Endothelial cell of umbilical vein (primary cell): ENCODE results near the gene PPIL6. TPM values are rescaled to one million over a fixed set of nuclear protein-coding genes. Genes with fewer than 3 reads are reported as not detected.

Source experiments
- BruUV-seq: library from RNA; stranded (reverse); fragments of 400-500 nt; replicated peaks from 2 replicates; lab custom pipeline; 2021; lab: Mats Ljungman, UMichigan
- CTCF ChIA-PET: fragments of 300-600, 350-600 bp; sonication (Branson Sonifier 250); formaldehyde crosslinking; loops from one replicate; lab custom pipeline; 2021; ENCODE audit warnings: antibody characterized with exemption, inconsistent platforms; lab: Charles Lee
- POLR2A ChIA-PET: fragments of 300-600, 350-600 bp; sonication (Branson Sonifier 250); formaldehyde crosslinking; loops from one replicate; lab custom pipeline; 2021; ENCODE audit warnings: antibody characterized with exemption, inconsistent platforms; lab: Charles Lee
- DNase-seq: peaks from one replicate; pipeline ENCODE4 v3.0.0-alpha.2; 2011; ENCODE audit warnings: low read depth, low spot score
- FAIRE-seq: peaks from 2 replicates; lab custom pipeline; 2011; peaks lifted over from hg19 to GRCh38; lab: Jason Lieb, UNC
- H2AFZ ChIP-seq: 2 replicates; pipeline ENCODE4 v1.6.0; 2012; ENCODE audit warnings: low read depth, low read length, control low read depth, inconsistent platforms
- H3K27ac ChIP-seq: 2 replicates; pipeline ENCODE4 v1.5.1; 2011; ENCODE audit warnings: low read depth, mild to moderate bottlenecking, control low read depth, low read length, moderate library complexity; ENCODE audit not compliant: insufficient read depth
- H3K27me3 ChIP-seq, 2 experiments: 2 replicates each; pipeline versions ENCODE4 v1.6.0 to v1.6.1; 2011; ENCODE audit warnings: low read length in 2 of 2, mixed read lengths in 1 of 2; ENCODE audit not compliant: control insufficient read depth in 2 of 2, insufficient read depth in 2 of 2
- H3K36me3 ChIP-seq, 2 experiments: 2 replicates in 1 of 2; 3 replicates in 1 of 2; pipeline ENCODE4 v1.5.1; 2011; ENCODE audit warnings: low read length in 2 of 2, mild to moderate bottlenecking in 1 of 2, moderate library complexity in 1 of 2; ENCODE audit not compliant: control insufficient read depth in 2 of 2, insufficient read depth in 2 of 2; ENCODE audit errors: extremely low read depth in 1 of 2
- H3K4me1 ChIP-seq: 3 replicates; pipeline ENCODE4 v1.5.1; 2011; ENCODE audit warnings: mild to moderate bottlenecking, low read length; ENCODE audit not compliant: control insufficient read depth, insufficient read depth; ENCODE audit errors: extremely low read depth
- H3K4me2 ChIP-seq: 2 replicates; pipeline ENCODE4 v1.6.1; 2011; ENCODE audit warnings: low read length, control low read depth, mixed read lengths; ENCODE audit not compliant: insufficient read depth
- H3K4me3 ChIP-seq, 3 experiments: fragments of 200-600 bp in 1 of 3; sonication (generic), shearing (Covaris generic) in 1 of 3; replicated peaks in 1 of 3; 2 replicates each; pipeline ENCODE4 v1.5.1; 2011 to 2016; ENCODE audit warnings: control low read depth in 3 of 3, low read length in 3 of 3, mild to moderate bottlenecking in 2 of 3, inconsistent platforms in 1 of 3, low read depth in 1 of 3, moderate library complexity in 1 of 3; ENCODE audit not compliant: insufficient read depth in 1 of 3
- H3K79me2 ChIP-seq: 2 replicates; pipeline ENCODE4 v1.6.0; 2012; ENCODE audit warnings: low read length, inconsistent platforms; ENCODE audit not compliant: control insufficient read depth, insufficient read depth
- H3K9ac ChIP-seq: replicated peaks from 2 replicates; pipeline ENCODE3; 2011; ENCODE audit warnings: low read length, control low read depth; ENCODE audit not compliant: insufficient read depth; ENCODE audit errors: extremely low read depth
- H3K9me1 ChIP-seq: replicated peaks from 3 replicates; pipeline ENCODE4 v1.6.0; 2011; ENCODE audit warnings: mild to moderate bottlenecking, low read length; ENCODE audit not compliant: control insufficient read depth, insufficient read depth; ENCODE audit errors: extremely low read depth
- H3K9me3 ChIP-seq: replicated peaks from 2 replicates; pipeline ENCODE4 v1.5.1; 2012; ENCODE audit warnings: low read length, inconsistent platforms; ENCODE audit not compliant: control insufficient read depth, insufficient read depth
- H4K20me1 ChIP-seq: replicated peaks from 2 replicates; pipeline ENCODE3; 2011; ENCODE audit warnings: mild to moderate bottlenecking, low read length; ENCODE audit not compliant: control insufficient read depth, insufficient read depth; ENCODE audit errors: extremely low read depth
- EZH2 ChIP-seq: IDR thresholded peaks from 2 replicates; pipeline ENCODE4 v1.6.1; 2012; ENCODE audit warnings: borderline replicate concordance, low read depth, mild to moderate bottlenecking, moderate library complexity, low read length, inconsistent platforms; ENCODE audit not compliant: severe bottlenecking
- FOS ChIP-seq: IDR thresholded peaks from 2 replicates; pipeline ENCODE4 v1.6.1; 2011; ENCODE audit warnings: mild to moderate bottlenecking, low read length, moderate library complexity, borderline replicate concordance; ENCODE audit not compliant: insufficient read depth
- GATA2 ChIP-seq: IDR thresholded peaks from 2 replicates; pipeline ENCODE4 v1.7.0; 2011; ENCODE audit warnings: low read depth, mild to moderate bottlenecking, moderate library complexity, mixed read lengths, low read length; ENCODE audit not compliant: insufficient read length, insufficient read depth
- JUN ChIP-seq: IDR thresholded peaks from 2 replicates; pipeline ENCODE4 v1.6.1; 2011; ENCODE audit warnings: borderline replicate concordance, low read depth; ENCODE audit not compliant: insufficient read length, insufficient read depth
- MYC ChIP-seq: IDR thresholded peaks from one replicate; pipeline ENCODE4 v1.6.1; 2011; ENCODE audit warnings: mild to moderate bottlenecking, low read depth, low read length
- POLR2A ChIP-seq: IDR thresholded peaks from 2 replicates; pipeline ENCODE4 v1.6.1; 2012; ENCODE audit warnings: low read depth, mild to moderate bottlenecking, control low read depth, low read length
- POLR2AphosphoS5 ChIP-seq: IDR thresholded peaks from 2 replicates; pipeline ENCODE4 v1.6.1; 2012; ENCODE audit warnings: low read depth, mild to moderate bottlenecking, control low read depth, low read length, moderate library complexity; ENCODE audit not compliant: insufficient read depth
- dilution Hi-C: fragments of 300-500 bp; cut with MboI; formaldehyde crosslinking; loops from one replicate; pipeline ENCODE4 v1.15.0; 2019; ENCODE audit warnings: low sequenced_read_pairs; ENCODE audit not compliant: extremely low pct_ligation_motif_present
- intact Hi-C: fragments of 100-400 bp; cut with micrococcal nuclease; formaldehyde crosslinking; loops from one replicate; pipeline ENCODE4 v1.10.0; 2022
- polyA plus RNA-seq, 4 experiments: library from polyadenylated mRNA; depleted of rRNA in 3 of 4; stranded (reverse) in 3 of 4; unstranded in 1 of 4; fragments of >200 nt; gene quantifications; 2 replicates each; pipeline versions ENCODE4 v1.2.1 to v1.2.3, GENCODE V29; 2011 to 2012; ENCODE audit warnings: missing spikeins in 1 of 4
- total RNA-seq: library from RNA; stranded (reverse); gene quantifications from 2 replicates; pipeline ENCODE4 v1.2.3, GENCODE V29; 2021
- TF ChIP-seq, protein P1 (sequence below): IDR thresholded peaks from 2 replicates; pipeline ENCODE4 v1.6.1; 2011; ENCODE audit not compliant: insufficient read depth, insufficient read length
- TF ChIP-seq, protein P2 (sequence below), 2 donors: IDR thresholded peaks; 1 replicate in 1 of 2; 2 replicates in 1 of 2; pipeline ENCODE4 v1.5.1; 2011; ENCODE audit warnings: low read length in 2 of 2, mild to moderate bottlenecking in 2 of 2, moderate library complexity in 2 of 2, control low read depth in 1 of 2, inconsistent platforms in 1 of 2, low read depth in 1 of 2; ENCODE audit not compliant: insufficient read depth in 1 of 2; ENCODE audit errors: extremely low read depth in 1 of 2

Gene PPIL6
- total and polyA plus RNA-seq, 2 donors (not counting 3 experiments of a cell fraction or from before 2014, with no cell fraction given): 0.11 to 0.33 TPM

DNA sequence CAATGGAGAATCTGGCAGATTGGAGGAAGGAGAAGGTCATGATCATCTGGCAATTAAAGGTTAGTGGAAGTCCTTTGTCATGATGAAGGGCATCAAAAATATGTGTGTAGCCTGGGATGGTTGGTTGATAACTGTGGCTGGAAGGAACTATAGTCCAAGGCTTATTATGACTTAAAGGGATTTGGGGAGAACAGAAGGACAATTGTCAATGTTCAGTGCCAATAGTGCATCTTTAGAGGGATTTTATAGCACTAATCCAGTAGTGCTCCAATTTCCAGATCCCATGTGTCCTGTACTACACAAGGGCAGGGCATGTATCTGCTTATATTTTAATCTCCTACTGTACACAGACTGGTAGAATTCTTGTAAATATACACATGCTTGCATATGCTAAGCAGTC, 47.6 kb upstream of the PPIL6 start:
- Histone ChIP-seq H3K4me1 (peaks cover 2% of the 10 kb centered on the region), H3K27me3 (peaks cover 20 to 27% of the 10 kb centered on the region in 2 experiments), H3K9me3 (no peaks in the 10 kb centered on the region), H2AFZ (no peak overlapping the region), H3K9ac (no peak overlapping the region), H3K4me3 (no peak overlapping the region), H3K36me3 (no peaks in the 10 kb centered on the region), H3K27ac (no peak overlapping the region), H3K4me2 (no peak overlapping the region), H3K79me2 (no peaks in the 10 kb centered on the region), H4K20me1 (no peaks in the 10 kb centered on the region), H3K9me1 (no peaks in the 10 kb centered on the region)
- DNase-seq (no peak), FAIRE-seq (no peak)
- dilution Hi-C loops (no loop called here), intact Hi-C loops (no loop called here)
- POLR2A ChIA-PET: interaction anchor here (0.7 kb wide), 1 partner anchor 418 kb away, joined by 4 read pairs; no protein-coding TSS in a partner anchor
- no peak for TF ChIP-seq GATA2
- TF ChIP-seq, protein P1, sequence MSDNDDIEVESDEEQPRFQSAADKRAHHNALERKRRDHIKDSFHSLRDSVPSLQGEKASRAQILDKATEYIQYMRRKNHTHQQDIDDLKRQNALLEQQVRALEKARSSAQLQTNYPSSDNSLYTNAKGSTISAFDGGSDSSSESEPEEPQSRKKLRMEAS: no peak
- TF ChIP-seq, protein P2, sequence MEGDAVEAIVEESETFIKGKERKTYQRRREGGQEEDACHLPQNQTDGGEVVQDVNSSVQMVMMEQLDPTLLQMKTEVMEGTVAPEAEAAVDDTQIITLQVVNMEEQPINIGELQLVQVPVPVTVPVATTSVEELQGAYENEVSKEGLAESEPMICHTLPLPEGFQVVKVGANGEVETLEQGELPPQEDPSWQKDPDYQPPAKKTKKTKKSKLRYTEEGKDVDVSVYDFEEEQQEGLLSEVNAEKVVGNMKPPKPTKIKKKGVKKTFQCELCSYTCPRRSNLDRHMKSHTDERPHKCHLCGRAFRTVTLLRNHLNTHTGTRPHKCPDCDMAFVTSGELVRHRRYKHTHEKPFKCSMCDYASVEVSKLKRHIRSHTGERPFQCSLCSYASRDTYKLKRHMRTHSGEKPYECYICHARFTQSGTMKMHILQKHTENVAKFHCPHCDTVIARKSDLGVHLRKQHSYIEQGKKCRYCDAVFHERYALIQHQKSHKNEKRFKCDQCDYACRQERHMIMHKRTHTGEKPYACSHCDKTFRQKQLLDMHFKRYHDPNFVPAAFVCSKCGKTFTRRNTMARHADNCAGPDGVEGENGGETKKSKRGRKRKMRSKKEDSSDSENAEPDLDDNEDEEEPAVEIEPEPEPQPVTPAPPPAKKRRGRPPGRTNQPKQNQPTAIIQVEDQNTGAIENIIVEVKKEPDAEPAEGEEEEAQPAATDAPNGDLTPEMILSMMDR (IDR thresholded peaks at IDR 0.05; ENCODE audit: extremely low read depth in 1 of 2, insufficient read depth in 1 of 2, low read depth in 1 of 2, low read length in 2 of 2): no peak
- no peak for TF ChIP-seq EZH2
- no peak for TF ChIP-seq POLR2AphosphoS5
- TF ChIP-seq POLR2A: no peak
- no peak for TF ChIP-seq MYC
- no peak for TF ChIP-seq FOS
- no peak for TF ChIP-seq JUN
- no TSS peak for BruUV-seq
- CTCF ChIA-PET: no interaction called here
